ENCODE measurements around the gene ENDOV. TPM values are rescaled to one million over a fixed set of nuclear protein-coding genes. Genes with fewer than 3 reads are reported as not detected.

Gene ENDOV
- total and polyA plus RNA-seq, 2 of the 13 experiments (the other 11 are each of a cell fraction or from before 2014, with no cell fraction given), result 15.1 to 17.1 TPM

DNA sequence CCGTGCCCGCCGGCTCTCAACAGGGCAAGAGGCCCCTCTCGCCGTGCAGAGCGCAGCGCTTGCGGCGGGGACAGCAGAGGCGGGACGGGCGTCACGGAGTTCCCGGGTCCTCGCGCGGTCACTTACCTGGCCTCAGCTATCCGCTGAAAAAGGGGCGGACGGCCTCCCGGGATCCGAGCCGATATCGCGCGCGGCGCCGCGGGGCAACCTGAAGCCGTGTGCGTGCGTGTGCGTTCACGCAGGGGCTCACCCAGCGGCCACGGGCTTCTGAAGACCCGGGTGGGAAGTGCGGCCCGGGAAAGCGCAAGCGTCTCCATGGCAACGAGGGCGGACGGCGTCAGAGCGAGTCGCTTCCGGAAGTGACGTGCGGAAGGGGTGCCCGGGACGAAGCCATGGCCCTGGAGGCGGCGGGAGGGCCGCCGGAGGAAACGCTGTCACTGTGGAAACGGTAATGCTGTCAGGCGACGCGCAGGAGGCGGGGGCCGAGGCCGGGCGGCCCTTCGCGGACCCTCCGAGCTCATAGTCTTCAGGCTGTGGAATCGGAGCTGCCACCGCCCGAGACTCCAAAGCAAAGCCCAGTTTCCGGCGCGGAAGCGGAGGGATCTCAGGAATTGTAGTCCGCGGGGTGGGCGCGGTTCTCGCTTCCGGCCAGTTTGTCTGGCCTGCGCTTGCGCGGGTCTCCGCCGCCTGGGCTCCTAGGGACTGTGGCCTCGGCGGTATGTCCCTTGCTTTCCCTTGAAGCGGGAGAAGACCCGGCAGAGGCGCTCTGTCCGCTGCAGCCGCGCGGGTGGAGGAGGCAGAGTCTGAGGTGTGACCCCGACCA is at the start of gene ENDOV (continued):
- TF ChIP-seq ZNF790 (CRISPR knock-in tag; IDR thresholded peaks at IDR 0.05; ENCODE audit: borderline replicate concordance) (peak; percentile 26; the same call in 1 of the 2 replicates), DRAP1 (CRISPR knock-in tag; IDR thresholded peaks at IDR 0.05) (peak; percentile 66; the same call in 1 of the 2 replicates), KDM4B (CRISPR knock-in tag; IDR thresholded peaks at IDR 0.05) (peak; percentile 54; the same call in 1 of the 2 replicates), ZNF543 (CRISPR knock-in tag; IDR thresholded peaks at IDR 0.05) (peak; percentile 93), SMC3 (IDR thresholded peaks at IDR 0.05; ENCODE audit: low read length) (no peak), TP53 (CRISPR knock-in tag; conservative IDR thresholded peaks at IDR 0.05) (peak; percentile 68; the same call in 1 of the 2 replicates), HDAC1 (CRISPR knock-in tag; IDR thresholded peaks at IDR 0.05) (peak; percentile 99), ZNF747 (CRISPR knock-in tag; IDR thresholded peaks at IDR 0.05; ENCODE audit: borderline replicate concordance) (peak; percentile 97; the same call in 1 of the 2 replicates), TMF1 (CRISPR knock-in tag; IDR thresholded peaks at IDR 0.05; ENCODE audit: low read depth) (peak; percentile 77), SSRP1 (CRISPR knock-in tag; IDR thresholded peaks at IDR 0.05) (no peak), FOXO1 (CRISPR knock-in tag; IDR thresholded peaks at IDR 0.05) (no peak)
- TF ChIP-seq, protein P1, sequence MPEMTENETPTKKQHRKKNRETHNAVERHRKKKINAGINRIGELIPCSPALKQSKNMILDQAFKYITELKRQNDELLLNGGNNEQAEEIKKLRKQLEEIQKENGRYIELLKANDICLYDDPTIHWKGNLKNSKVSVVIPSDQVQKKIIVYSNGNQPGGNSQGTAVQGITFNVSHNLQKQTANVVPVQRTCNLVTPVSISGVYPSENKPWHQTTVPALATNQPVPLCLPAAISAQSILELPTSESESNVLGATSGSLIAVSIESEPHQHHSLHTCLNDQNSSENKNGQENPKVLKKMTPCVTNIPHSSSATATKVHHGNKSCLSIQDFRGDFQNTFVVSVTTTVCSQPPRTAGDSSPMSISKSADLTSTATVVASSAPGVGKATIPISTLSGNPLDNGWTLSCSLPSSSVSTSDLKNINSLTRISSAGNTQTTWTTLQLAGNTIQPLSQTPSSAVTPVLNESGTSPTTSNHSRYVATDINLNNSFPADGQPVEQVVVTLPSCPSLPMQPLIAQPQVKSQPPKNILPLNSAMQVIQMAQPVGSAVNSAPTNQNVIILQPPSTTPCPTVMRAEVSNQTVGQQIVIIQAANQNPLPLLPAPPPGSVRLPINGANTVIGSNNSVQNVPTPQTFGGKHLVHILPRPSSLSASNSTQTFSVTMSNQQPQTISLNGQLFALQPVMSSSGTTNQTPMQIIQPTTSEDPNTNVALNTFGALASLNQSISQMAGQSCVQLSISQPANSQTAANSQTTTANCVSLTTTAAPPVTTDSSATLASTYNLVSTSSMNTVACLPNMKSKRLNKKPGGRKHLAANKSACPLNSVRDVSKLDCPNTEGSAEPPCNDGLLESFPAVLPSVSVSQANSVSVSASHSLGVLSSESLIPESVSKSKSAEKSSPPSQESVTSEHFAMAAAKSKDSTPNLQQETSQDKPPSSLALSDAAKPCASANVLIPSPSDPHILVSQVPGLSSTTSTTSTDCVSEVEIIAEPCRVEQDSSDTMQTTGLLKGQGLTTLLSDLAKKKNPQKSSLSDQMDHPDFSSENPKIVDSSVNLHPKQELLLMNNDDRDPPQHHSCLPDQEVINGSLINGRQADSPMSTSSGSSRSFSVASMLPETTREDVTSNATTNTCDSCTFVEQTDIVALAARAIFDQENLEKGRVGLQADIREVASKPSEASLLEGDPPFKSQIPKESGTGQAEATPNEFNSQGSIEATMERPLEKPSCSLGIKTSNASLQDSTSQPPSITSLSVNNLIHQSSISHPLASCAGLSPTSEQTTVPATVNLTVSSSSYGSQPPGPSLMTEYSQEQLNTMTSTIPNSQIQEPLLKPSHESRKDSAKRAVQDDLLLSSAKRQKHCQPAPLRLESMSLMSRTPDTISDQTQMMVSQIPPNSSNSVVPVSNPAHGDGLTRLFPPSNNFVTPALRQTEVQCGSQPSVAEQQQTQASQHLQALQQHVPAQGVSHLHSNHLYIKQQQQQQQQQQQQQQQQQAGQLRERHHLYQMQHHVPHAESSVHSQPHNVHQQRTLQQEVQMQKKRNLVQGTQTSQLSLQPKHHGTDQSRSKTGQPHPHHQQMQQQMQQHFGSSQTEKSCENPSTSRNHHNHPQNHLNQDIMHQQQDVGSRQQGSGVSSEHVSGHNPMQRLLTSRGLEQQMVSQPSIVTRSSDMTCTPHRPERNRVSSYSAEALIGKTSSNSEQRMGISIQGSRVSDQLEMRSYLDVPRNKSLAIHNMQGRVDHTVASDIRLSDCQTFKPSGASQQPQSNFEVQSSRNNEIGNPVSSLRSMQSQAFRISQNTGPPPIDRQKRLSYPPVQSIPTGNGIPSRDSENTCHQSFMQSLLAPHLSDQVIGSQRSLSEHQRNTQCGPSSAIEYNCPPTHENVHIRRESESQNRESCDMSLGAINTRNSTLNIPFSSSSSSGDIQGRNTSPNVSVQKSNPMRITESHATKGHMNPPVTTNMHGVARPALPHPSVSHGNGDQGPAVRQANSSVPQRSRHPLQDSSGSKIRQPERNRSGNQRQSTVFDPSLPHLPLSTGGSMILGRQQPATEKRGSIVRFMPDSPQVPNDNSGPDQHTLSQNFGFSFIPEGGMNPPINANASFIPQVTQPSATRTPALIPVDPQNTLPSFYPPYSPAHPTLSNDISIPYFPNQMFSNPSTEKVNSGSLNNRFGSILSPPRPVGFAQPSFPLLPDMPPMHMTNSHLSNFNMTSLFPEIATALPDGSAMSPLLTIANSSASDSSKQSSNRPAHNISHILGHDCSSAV (CRISPR knock-in tag; IDR thresholded peaks at IDR 0.05; ENCODE audit: borderline replicate concordance), result peak; percentile 91; the same call in 1 of the 2 replicates
- TF ChIP-seq, protein P2, sequence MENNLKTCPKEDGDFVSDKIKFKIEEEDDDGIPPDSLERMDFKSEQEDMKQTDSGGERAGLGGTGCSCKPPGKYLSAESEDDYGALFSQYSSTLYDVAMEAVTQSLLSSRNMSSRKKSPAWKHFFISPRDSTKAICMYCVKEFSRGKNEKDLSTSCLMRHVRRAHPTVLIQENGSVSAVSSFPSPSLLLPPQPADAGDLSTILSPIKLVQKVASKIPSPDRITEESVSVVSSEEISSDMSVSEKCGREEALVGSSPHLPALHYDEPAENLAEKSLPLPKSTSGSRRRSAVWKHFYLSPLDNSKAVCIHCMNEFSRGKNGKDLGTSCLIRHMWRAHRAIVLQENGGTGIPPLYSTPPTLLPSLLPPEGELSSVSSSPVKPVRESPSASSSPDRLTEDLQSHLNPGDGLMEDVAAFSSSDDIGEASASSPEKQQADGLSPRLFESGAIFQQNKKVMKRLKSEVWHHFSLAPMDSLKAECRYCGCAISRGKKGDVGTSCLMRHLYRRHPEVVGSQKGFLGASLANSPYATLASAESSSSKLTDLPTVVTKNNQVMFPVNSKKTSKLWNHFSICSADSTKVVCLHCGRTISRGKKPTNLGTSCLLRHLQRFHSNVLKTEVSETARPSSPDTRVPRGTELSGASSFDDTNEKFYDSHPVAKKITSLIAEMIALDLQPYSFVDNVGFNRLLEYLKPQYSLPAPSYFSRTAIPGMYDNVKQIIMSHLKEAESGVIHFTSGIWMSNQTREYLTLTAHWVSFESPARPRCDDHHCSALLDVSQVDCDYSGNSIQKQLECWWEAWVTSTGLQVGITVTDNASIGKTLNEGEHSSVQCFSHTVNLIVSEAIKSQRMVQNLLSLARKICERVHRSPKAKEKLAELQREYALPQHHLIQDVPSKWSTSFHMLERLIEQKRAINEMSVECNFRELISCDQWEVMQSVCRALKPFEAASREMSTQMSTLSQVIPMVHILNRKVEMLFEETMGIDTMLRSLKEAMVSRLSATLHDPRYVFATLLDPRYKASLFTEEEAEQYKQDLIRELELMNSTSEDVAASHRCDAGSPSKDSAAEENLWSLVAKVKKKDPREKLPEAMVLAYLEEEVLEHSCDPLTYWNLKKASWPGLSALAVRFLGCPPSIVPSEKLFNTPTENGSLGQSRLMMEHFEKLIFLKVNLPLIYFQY (CRISPR knock-in tag; IDR thresholded peaks at IDR 0.05; ENCODE audit: borderline replicate concordance), result peak; percentile 72; the same call in 1 of the 2 replicates
- TF ChIP-seq, protein P3, sequence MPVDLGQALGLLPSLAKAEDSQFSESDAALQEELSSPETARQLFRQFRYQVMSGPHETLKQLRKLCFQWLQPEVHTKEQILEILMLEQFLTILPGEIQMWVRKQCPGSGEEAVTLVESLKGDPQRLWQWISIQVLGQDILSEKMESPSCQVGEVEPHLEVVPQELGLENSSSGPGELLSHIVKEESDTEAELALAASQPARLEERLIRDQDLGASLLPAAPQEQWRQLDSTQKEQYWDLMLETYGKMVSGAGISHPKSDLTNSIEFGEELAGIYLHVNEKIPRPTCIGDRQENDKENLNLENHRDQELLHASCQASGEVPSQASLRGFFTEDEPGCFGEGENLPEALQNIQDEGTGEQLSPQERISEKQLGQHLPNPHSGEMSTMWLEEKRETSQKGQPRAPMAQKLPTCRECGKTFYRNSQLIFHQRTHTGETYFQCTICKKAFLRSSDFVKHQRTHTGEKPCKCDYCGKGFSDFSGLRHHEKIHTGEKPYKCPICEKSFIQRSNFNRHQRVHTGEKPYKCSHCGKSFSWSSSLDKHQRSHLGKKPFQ (CRISPR knock-in tag; IDR thresholded peaks at IDR 0.05; ENCODE audit: insufficient replicate concordance), result no peak
